Kidney (tissue), 14 donors: ENCODE data around the gene SRF. TPM values are rescaled to one million over a fixed set of nuclear protein-coding genes. Genes with fewer than 3 reads are reported as not detected.

Source experiments
- DNase-seq, 5 donors: peaks; one replicate each; pipeline ENCODE4 v3.0.0-alpha.2; 2013 to 2020
- FAIRE-seq: peaks from 2 replicates; lab custom pipeline; 2012; peaks lifted over from hg19 to GRCh38; lab: Jason Lieb, UNC
- H3K27ac ChIP-seq, 2 donors: one replicate each; pipeline ENCODE4 v1.7.0; 2013; ENCODE audit warnings: low read depth in 2 of 2, low read length in 2 of 2, inconsistent platforms in 1 of 2
- H3K27me3 ChIP-seq: one replicate; pipeline ENCODE4 v1.7.1; 2013; ENCODE audit warnings: low read length, inconsistent platforms; ENCODE audit not compliant: control insufficient read depth, insufficient read depth
- H3K36me3 ChIP-seq, 3 donors: one replicate each; pipeline versions ENCODE4 v1.7.0 to v1.7.1; 2013; ENCODE audit warnings: low read length in 3 of 3, control low read depth in 1 of 3, inconsistent platforms in 1 of 3; ENCODE audit not compliant: insufficient read depth in 3 of 3, control insufficient read depth in 2 of 3
- H3K4me1 ChIP-seq, 3 donors: one replicate each; pipeline versions ENCODE4 v1.7.0 to v1.7.1; 2013; ENCODE audit warnings: low read length in 3 of 3, inconsistent platforms in 1 of 3, low read depth in 1 of 3; ENCODE audit not compliant: control insufficient read depth in 2 of 3, insufficient read depth in 2 of 3
- H3K4me3 ChIP-seq, 3 donors: one replicate each; pipeline versions ENCODE4 v1.7.0 to v1.8.1; 2013; ENCODE audit warnings: low read length in 3 of 3, control low read depth in 1 of 3, inconsistent platforms in 1 of 3
- H3K9ac ChIP-seq, 3 donors: one replicate each; pipeline versions ENCODE4 v1.7.0 to v1.7.1; 2013; ENCODE audit warnings: low read length in 3 of 3, control low read depth in 1 of 3, inconsistent platforms in 1 of 3
- H3K9me3 ChIP-seq, 3 donors: one replicate each; pipeline versions ENCODE4 v1.7.0 to v1.7.1; 2013; ENCODE audit warnings: low read length in 3 of 3, control low read depth in 1 of 3, inconsistent platforms in 1 of 3; ENCODE audit not compliant: control insufficient read depth in 2 of 3, insufficient read depth in 1 of 3
- intact Hi-C: fragments of 100-400 bp; cut with DNase I; formaldehyde crosslinking; loops from one replicate; pipeline ENCODE4 v1.11.1; 2022
- polyA plus RNA-seq: library from polyadenylated mRNA; stranded (reverse); fragments of 350-450 nt; fragmentation: Illumina TruSeq; extraction: RNeasy Lipid Tissue Mini Kit (QIAGEN cat#74804); gene quantifications from one replicate; pipeline ENCODE4 v1.2.3, GENCODE V29; 2014; ENCODE audit warnings: low read depth, low replicate concordance; ENCODE audit not compliant: insufficient read depth
- total RNA-seq: library from RNA; stranded (reverse); fragmentation: NEBNext Ultra II Directional; extraction: Animal tissue kit (Norgen Biotek cat#: 25700); gene quantifications from one replicate; pipeline ENCODE4 v1.2.1, GENCODE V29; 2021
- TF ChIP-seq, protein P1 (sequence below): IDR thresholded peaks from 3 replicates; pipeline ENCODE4 v1.5.1; 2012; ENCODE audit warnings: mild to moderate bottlenecking, moderate library complexity, borderline replicate concordance; ENCODE audit not compliant: insufficient read depth; ENCODE audit errors: extremely low read depth
- donor health status: control.
- donor health status: control.
- donor health status: control.
- donor health status: control.
- donor health status: control.
- donor health status: DM: yes; HTN: yes; CAD: no.
- donor health status: Normal renal cell carcinoma (clear cell type).

Gene SRF
- total and polyA plus RNA-seq, 2 donors from 2014 or later = 13.8 to 30.6 TPM

DNA sequence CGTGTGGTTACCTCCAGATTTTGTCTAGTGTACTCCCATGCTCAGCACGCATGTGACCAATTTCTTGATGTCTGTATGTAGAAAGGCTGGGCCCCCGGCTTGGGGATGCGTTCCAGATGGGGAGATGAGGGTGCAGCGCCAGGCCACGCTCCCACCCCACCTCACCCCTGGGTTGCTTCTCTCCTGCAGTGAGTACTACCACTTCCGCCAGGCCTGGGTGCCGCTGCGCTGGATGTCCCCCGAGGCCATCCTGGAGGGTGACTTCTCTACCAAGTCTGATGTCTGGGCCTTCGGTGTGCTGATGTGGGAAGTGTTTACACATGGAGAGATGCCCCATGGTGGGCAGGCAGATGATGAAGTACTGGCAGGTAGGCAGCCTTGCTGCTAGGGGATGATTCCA lies 11.5 kb upstream of the SRF start:
- no peak overlapping the region for H3K4me3 ChIP-seq
- no peaks in the 10 kb centered on the region for H3K9me3 ChIP-seq
- intact Hi-C loops = no loop called here
- no peaks in the 10 kb centered on the region for H3K4me1 ChIP-seq
- peaks cover 0 to 3% (median 0%) of the 10 kb centered on the region in 3 donors for H3K36me3 ChIP-seq
- no peak for FAIRE-seq
- TF ChIP-seq, protein P1, sequence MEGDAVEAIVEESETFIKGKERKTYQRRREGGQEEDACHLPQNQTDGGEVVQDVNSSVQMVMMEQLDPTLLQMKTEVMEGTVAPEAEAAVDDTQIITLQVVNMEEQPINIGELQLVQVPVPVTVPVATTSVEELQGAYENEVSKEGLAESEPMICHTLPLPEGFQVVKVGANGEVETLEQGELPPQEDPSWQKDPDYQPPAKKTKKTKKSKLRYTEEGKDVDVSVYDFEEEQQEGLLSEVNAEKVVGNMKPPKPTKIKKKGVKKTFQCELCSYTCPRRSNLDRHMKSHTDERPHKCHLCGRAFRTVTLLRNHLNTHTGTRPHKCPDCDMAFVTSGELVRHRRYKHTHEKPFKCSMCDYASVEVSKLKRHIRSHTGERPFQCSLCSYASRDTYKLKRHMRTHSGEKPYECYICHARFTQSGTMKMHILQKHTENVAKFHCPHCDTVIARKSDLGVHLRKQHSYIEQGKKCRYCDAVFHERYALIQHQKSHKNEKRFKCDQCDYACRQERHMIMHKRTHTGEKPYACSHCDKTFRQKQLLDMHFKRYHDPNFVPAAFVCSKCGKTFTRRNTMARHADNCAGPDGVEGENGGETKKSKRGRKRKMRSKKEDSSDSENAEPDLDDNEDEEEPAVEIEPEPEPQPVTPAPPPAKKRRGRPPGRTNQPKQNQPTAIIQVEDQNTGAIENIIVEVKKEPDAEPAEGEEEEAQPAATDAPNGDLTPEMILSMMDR = no peak
- H3K27ac ChIP-seq = no peak overlapping the region
- no peaks in the 10 kb centered on the region for H3K27me3 ChIP-seq
- DNase-seq = peak in 1 of 5 donors; percentile 61
- no peak overlapping the region for H3K9ac ChIP-seq

DNA sequence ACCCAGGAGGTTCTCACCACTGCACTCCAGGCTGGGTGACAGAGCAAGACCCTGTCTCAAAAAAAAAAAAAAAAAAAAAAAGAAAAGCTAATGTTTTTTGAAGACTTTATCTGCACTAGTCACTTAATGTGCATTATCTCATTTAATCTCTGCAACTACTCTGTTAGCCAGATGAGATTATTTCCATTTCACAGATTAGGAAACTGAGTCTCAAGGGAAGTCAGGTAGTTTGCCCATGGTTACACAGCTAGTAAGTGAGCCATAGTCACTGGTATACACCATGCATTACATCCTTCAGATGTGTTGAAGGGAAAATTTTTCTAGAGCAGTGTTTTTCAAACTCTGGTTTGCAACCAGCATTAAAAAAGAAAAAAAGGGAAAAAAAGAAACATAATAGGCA lies 7.2 kb upstream of the SRF start:
- H3K9me3 ChIP-seq = no peaks in the 10 kb centered on the region
- H3K27me3 ChIP-seq = no peaks in the 10 kb centered on the region
- H3K36me3 ChIP-seq = peaks cover 0 to 3% (median 0%) of the 10 kb centered on the region in 3 donors
- DNase-seq (peak in 1 of 5 donors; percentile 6), FAIRE-seq (no peak)
- no peak overlapping the region for H3K27ac ChIP-seq
- no peak overlapping the region for H3K4me3 ChIP-seq
- H3K4me1 ChIP-seq = no peaks in the 10 kb centered on the region
- intact Hi-C loops = no loop called here
- TF ChIP-seq, protein P1 = no peak
- H3K9ac ChIP-seq = no peak overlapping the region

DNA sequence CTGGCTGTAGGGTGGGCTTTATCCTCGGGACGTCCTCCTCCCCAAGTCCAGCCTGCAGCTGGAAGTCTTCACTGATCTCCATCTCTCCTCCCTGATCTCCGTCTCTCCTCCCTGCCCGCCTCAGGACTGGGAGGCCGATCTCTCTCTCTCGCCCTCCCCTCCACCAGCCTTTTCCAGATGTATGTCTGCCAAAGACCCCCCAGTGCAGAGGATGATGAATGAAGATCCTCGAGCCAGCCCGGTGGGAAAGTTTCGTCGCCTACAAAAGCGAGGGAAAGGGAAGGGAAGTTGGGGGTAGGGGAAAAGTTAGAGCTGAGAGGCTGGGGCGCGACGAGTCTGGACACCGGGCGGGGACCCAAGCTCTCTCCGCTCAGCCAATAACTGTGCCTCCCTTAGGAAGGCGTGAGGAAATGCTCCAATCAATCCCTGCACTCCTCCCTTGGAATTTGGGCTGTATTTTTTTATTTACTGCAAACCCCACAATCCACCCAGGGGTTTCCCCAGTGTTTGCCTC lies 595 bp upstream of the SRF start:
- Histone ChIP-seq H3K4me1 (peaks cover 0 to 25% (median 23%) of the 10 kb centered on the region in 3 donors), H3K9me3 (no peaks in the 10 kb centered on the region), H3K27ac (peak overlapping the region; percentile 92 to 95), H3K9ac (peak overlapping the region; percentile 44 to 89 (median 67)), H3K36me3 (peaks cover 2 to 8% (median 5%) of the 10 kb centered on the region in 3 donors), H3K4me3 (peak overlapping the region; percentile 53 to 91 (median 88)), H3K27me3 (no peaks in the 10 kb centered on the region)
- DNase-seq = peak in 3 of 5 donors; percentile 82 to 95 (median 92)
- no peak for FAIRE-seq
- intact Hi-C loops = no loop called here
- TF ChIP-seq, protein P1 = no peak
